Subcutaneous adipose tissue (tissue), 4 donors: ENCODE measurements around the gene CDK1. TPM values are rescaled to one million over a fixed set of nuclear protein-coding genes. Genes with fewer than 3 reads are reported as not detected.

ENCODE experiments used
- total RNA-seq, 4 donors: library from RNA; depleted of rRNA; stranded (reverse); fragments of >200 nt; gene quantifications; one replicate each; pipeline ENCODE4 v1.1.0, GENCODE V29; 2016
- TF ChIP-seq, protein P1 (sequence below): fragments of 450-650 bp; IDR thresholded peaks from one replicate; pipeline ENCODE4 v1.5.1; 2016; ENCODE audit warnings: low read depth, mild to moderate bottlenecking, control low read depth, antibody characterized with exemption, moderate library complexity

CDK1 gene
- total RNA-seq, 4 donors from 2014 or later: 0.82 to 9.5 (median 6.7) TPM

GRCh38 chr10:60810437-60811182 lies 32.3 kb downstream of the CDK1 start:
- TF ChIP-seq, protein P1, sequence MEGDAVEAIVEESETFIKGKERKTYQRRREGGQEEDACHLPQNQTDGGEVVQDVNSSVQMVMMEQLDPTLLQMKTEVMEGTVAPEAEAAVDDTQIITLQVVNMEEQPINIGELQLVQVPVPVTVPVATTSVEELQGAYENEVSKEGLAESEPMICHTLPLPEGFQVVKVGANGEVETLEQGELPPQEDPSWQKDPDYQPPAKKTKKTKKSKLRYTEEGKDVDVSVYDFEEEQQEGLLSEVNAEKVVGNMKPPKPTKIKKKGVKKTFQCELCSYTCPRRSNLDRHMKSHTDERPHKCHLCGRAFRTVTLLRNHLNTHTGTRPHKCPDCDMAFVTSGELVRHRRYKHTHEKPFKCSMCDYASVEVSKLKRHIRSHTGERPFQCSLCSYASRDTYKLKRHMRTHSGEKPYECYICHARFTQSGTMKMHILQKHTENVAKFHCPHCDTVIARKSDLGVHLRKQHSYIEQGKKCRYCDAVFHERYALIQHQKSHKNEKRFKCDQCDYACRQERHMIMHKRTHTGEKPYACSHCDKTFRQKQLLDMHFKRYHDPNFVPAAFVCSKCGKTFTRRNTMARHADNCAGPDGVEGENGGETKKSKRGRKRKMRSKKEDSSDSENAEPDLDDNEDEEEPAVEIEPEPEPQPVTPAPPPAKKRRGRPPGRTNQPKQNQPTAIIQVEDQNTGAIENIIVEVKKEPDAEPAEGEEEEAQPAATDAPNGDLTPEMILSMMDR: no peak

- TF ChIP-seq, protein P1: no peak
Measured at GRCh38 chr10:60816628-60817397, 38.5 kb downstream of the CDK1 start.

DNA sequence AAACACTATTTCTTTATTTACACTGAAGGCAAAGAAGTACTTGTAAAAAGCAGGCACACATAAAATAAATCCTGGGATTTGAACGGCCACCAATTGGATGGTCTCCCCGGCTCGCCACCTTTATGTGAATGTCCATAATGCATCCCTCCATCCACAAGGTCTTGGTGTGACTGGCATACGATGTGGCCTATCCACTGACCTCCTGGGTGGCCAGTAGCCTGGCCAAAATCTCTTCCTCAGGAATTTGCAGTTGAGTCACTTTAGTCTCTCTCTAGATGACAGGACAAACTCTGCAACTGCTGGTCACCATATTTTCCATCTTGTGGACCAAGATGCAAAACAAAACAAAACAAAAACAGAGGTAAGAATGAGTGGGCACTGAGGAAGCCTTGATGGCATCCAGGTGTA lies 39.1 kb downstream of the CDK1 start:
- TF ChIP-seq, protein P1: no peak

- TF ChIP-seq, protein P1: no peak
Measured at GRCh38 chr10:60818134-60818770, 40.0 kb downstream of the CDK1 start.

- TF ChIP-seq, protein P1: no peak
Measured at GRCh38 chr10:60819271-60819670, 41.0 kb downstream of the CDK1 start.

GRCh38 chr10:60820093-60820754 lies 41.9 kb downstream of the CDK1 start:
- TF ChIP-seq, protein P1: no peak
